Esophagus muscularis mucosa (tissue), 4 donors: ENCODE measurements around the gene CAMTA1. TPM values are rescaled to one million over a fixed set of nuclear protein-coding genes. Genes with fewer than 3 reads are reported as not detected.

Experiments used
- DNase-seq: peaks from one replicate; pipeline ENCODE4 v3.0.0-alpha.2; 2017; ENCODE audit errors: extremely low spot score
- H3K27ac ChIP-seq, 4 donors: fragments of 200-600 bp; sonication (generic); replicated peaks in 1 of 4; 1 replicate in 3 of 4; 2 replicates in 1 of 4; pipeline ENCODE4 v1.5.1; 2016 to 2019; ENCODE audit warnings: mild to moderate bottlenecking in 1 of 4
- H3K27me3 ChIP-seq, 4 donors: fragments of 200-600 bp; sonication (generic); one replicate each; pipeline versions ENCODE4 v1.5.1 to v1.6.0; 2016 to 2019
- H3K36me3 ChIP-seq, 4 donors: fragments of 200-600 bp; sonication (generic); one replicate each; pipeline ENCODE4 v1.5.1; 2016 to 2019
- H3K4me1 ChIP-seq, 4 donors: fragments of 200-600 bp; sonication (generic); one replicate each; pipeline ENCODE4 v1.5.1; 2016 to 2019
- H3K4me3 ChIP-seq, 4 donors: fragments of 200-600 bp; sonication (generic); 1 replicate in 2 of 4; 2 replicates in 2 of 4; pipeline ENCODE4 v1.5.1; 2016 to 2019; ENCODE audit warnings: mild to moderate bottlenecking in 4 of 4, moderate library complexity in 1 of 4
- H3K9me3 ChIP-seq, 4 donors: fragments of 200-600 bp; sonication (generic); 1 replicate in 3 of 4; 2 replicates in 1 of 4; pipeline ENCODE4 v1.5.1; 2016 to 2019
- EP300 ChIP-seq: sonication (generic); formaldehyde crosslinking; IDR thresholded peaks from one replicate; pipeline ENCODE4 v1.6.1; 2017; ENCODE audit warnings: antibody characterized with exemption
- POLR2A ChIP-seq: fragments of 450-650 bp; IDR thresholded peaks from one replicate; pipeline ENCODE4 v1.6.1; 2017; ENCODE audit warnings: antibody characterized with exemption, moderate library complexity, mild to moderate bottlenecking, low read depth
- POLR2AphosphoS5 ChIP-seq, 2 donors: sonication (generic); formaldehyde crosslinking; IDR thresholded peaks; one replicate each; pipeline ENCODE4 v1.6.1; 2017; ENCODE audit warnings: antibody characterized with exemption in 2 of 2
- WGBS: methylation state at CpG from one replicate; pipeline ENCODE4 v1.1.5; 2018; 5-methylcytosine and 5-hydroxymethylcytosine counted together
- intact Hi-C: fragments of 100-400 bp; cut with DNase I; formaldehyde crosslinking; loops from one replicate; pipeline ENCODE4 v1.15.1; 2023
- total RNA-seq, 4 donors: library from RNA; depleted of rRNA; stranded (reverse); fragments of >200 nt; gene quantifications; one replicate each; pipeline versions ENCODE4 v1.1.0 to v1.2.1, GENCODE V29; 2016
- TF ChIP-seq, protein P1 (sequence below), 3 experiments: fragments of 200-600 bp in 2 of 3; fragments of 450-650 bp in 1 of 3; sonication (generic) in 2 of 3; IDR thresholded peaks; one replicate each; pipeline ENCODE4 v1.5.1; 2017 to 2019; ENCODE audit warnings: antibody characterized with exemption in 3 of 3, mild to moderate bottlenecking in 2 of 3, moderate library complexity in 1 of 3

CAMTA1 gene
- total RNA-seq, 4 donors from 2014 or later: 109 to 226 (median 139) TPM

DNA sequence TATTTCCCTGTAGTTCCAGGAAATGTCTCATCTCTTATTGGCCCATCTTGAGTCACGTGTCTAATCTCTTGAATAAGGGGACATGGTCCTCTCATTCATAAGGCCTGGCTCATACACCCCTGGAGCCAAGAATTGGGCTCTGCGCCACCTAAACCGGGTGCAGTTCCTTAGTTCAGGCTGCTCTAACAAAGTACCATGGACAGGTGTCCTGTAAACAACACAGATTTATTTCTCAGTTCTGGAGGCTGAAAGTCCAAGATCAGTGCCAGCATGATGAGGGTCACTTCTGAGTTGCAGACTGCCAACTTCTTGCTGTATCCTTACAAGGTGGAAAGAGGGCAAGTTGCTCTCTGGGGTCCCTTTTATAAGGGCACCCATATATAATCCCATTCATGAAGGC is 925.6 kb downstream of the CAMTA1 start:
- Histone ChIP-seq H3K36me3 (peaks cover 0 to 3% (median 0%) of the 10 kb centered on the region in 4 donors), H3K9me3 (no peaks in the 10 kb centered on the region), H3K27ac (no peak overlapping the region), H3K4me3 (no peak overlapping the region), H3K27me3 (peaks cover 0 to 22% (median 5%) of the 10 kb centered on the region in 4 donors), H3K4me1 (peaks cover 2 to 5% (median 3%) of the 10 kb centered on the region in 4 donors)
- TF ChIP-seq POLR2AphosphoS5 (IDR thresholded peaks at IDR 0.05): no peak
- TF ChIP-seq, protein P1, sequence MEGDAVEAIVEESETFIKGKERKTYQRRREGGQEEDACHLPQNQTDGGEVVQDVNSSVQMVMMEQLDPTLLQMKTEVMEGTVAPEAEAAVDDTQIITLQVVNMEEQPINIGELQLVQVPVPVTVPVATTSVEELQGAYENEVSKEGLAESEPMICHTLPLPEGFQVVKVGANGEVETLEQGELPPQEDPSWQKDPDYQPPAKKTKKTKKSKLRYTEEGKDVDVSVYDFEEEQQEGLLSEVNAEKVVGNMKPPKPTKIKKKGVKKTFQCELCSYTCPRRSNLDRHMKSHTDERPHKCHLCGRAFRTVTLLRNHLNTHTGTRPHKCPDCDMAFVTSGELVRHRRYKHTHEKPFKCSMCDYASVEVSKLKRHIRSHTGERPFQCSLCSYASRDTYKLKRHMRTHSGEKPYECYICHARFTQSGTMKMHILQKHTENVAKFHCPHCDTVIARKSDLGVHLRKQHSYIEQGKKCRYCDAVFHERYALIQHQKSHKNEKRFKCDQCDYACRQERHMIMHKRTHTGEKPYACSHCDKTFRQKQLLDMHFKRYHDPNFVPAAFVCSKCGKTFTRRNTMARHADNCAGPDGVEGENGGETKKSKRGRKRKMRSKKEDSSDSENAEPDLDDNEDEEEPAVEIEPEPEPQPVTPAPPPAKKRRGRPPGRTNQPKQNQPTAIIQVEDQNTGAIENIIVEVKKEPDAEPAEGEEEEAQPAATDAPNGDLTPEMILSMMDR (IDR thresholded peaks at IDR 0.05): no peak
- no peak for TF ChIP-seq EP300
- TF ChIP-seq POLR2A: no peak
- intact Hi-C loops: no loop called here
- no peak for DNase-seq
- WGBS: 91% methylated on average over 3 of the region's 3 CpGs

DNA sequence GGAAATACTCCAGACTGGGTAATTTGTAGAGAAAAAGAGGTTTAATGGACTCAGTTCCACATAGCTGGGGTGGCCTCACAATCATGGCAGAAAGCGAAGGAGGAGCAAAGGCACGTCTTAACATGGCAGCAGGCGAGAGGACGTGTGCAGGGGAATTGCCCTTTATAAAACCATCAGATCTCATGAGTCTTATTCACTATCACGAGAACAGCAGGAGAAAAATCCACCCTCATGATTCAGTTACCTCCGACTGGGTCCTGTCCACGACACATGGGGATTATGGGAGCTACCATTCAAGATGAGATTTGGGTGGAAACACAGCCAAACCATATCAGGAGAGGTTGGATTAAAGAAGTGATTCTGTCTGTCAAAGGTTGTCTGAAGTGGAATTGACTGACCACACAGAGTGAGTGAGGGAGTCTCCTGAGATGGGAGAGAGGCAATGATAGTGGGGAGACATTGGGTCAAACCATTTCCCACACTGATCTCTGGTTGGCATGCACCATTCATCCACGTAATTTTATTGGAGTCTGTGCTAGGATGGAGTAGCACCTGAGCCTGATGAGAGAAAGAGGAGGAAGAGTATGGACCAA is 927.6 kb downstream of the CAMTA1 start:
- no peak overlapping the region for H3K4me3 ChIP-seq
- no peaks in the 10 kb centered on the region for H3K9me3 ChIP-seq
- peaks cover 0 to 6% (median 2%) of the 10 kb centered on the region in 4 donors for H3K27me3 ChIP-seq
- WGBS: 81% methylated on average over 8 of the region's 8 CpGs
- DNase-seq: no peak
- intact Hi-C loops: no loop called here
- TF ChIP-seq POLR2A (no peak), EP300 (no peak), POLR2AphosphoS5 (IDR thresholded peaks at IDR 0.05) (no peak)
- TF ChIP-seq, protein P1 (IDR thresholded peaks at IDR 0.05): no peak
- peaks cover 0 to 3% (median 0%) of the 10 kb centered on the region in 4 donors for H3K36me3 ChIP-seq
- H3K27ac ChIP-seq: no peak overlapping the region
- no peaks in the 10 kb centered on the region for H3K4me1 ChIP-seq

DNA sequence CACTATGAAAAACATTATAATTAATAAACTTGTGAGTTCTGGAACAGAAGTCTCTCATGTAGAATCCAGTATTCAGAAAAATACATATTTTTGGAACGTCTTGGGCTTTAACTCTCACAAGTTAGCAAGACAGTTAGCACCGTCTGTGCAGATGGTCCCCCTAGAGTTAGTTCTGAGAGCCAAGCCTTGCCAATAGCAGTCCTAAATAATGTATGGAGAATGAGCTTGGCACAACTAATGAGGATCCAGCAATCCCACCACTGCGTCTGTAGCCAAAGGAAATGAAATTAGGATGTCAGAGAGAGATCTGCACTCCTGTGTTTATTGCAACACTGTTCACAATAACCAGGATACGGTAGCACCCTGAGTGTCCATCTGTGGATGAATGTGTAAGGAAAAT is 931.3 kb downstream of the CAMTA1 start:
- WGBS: 74% methylated on average over 4 of the region's 4 CpGs
- no peak overlapping the region for H3K27ac ChIP-seq

DNA sequence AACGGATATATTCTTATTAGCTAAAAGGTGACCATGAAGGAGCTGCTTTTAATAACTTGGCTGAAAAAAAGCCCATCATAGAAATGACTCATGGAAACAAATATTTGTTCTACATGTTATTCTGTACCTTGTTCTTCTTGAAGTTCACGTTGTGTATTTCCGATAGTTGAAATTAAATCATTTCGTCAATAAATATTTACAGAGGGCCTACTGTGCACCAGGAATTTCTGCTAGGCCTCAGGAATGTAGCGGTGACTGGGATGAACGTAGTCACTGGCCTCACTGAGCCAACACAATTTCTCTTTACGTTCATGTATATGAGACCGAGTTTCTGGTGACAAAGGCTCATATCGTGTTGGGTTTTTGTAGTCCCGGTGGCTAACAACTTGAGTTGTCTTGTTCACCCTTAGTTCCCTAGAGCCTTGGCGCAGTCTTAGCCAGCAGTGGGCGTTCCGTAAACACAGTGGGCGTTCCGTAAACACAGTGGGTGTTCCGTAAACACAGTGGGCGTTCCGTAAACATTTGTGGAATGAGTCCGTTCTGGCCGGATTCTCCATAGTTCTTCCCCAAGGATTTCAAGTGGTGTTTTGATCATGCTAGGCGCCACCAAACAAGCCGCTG is 932.6 kb downstream of the CAMTA1 start:
- Histone ChIP-seq H3K36me3 (peaks cover 0 to 3% (median 0%) of the 10 kb centered on the region in 4 donors), H3K4me3 (no peak overlapping the region), H3K9me3 (no peaks in the 10 kb centered on the region), H3K27ac (no peak overlapping the region), H3K27me3 (no peaks in the 10 kb centered on the region), H3K4me1 (peaks cover 0 to 11% (median 0%) of the 10 kb centered on the region in 4 donors)
- intact Hi-C loops: no loop called here
- no peak for TF ChIP-seq POLR2A
- TF ChIP-seq EP300: no peak
- no peak for TF ChIP-seq POLR2AphosphoS5 (IDR thresholded peaks at IDR 0.05)
- TF ChIP-seq, protein P1 (IDR thresholded peaks at IDR 0.05): no peak
- DNase-seq: no peak
- 84% methylated on average over 22 of the region's 22 CpGs for WGBS

More for the DNA sequence above, 931.3 kb downstream of the CAMTA1 start:
- TF ChIP-seq POLR2AphosphoS5 (IDR thresholded peaks at IDR 0.05) (no peak), EP300 (no peak), POLR2A (no peak)
- TF ChIP-seq, protein P1 (IDR thresholded peaks at IDR 0.05): no peak
- Histone ChIP-seq H3K27me3 (no peaks in the 10 kb centered on the region), H3K4me1 (peaks cover 0 to 8% (median 0%) of the 10 kb centered on the region in 4 donors), H3K9me3 (no peaks in the 10 kb centered on the region), H3K36me3 (peaks cover 0 to 3% (median 0%) of the 10 kb centered on the region in 4 donors), H3K4me3 (no peak overlapping the region)
- DNase-seq: no peak
- intact Hi-C loops: no loop called here
